GM19240 (cell line): Measurements from ENCODE around the gene GPR37.

ENCODE experiments used
- DNase-seq: peaks from one replicate; pipeline ENCODE4 v3.0.0; 2011; ENCODE audit warnings: low spot score; ENCODE audit not compliant: insufficient read length

Gene GPR37

GRCh38 chr7:124765401-124766352, at the start of gene GPR37:
GPR37 (minus strand) TSS chr7:124765792; CDS start chr7:124764976, 816 bp downstream.
- no peak for DNase-seq

GRCh38 chr7:124813994-124814798, 48.6 kb upstream of the GPR37 start:
- DNase-seq: no peak

GRCh38 chr7:124812764-124813163, 47.2 kb upstream of the GPR37 start:
- no peak for DNase-seq

DNA sequence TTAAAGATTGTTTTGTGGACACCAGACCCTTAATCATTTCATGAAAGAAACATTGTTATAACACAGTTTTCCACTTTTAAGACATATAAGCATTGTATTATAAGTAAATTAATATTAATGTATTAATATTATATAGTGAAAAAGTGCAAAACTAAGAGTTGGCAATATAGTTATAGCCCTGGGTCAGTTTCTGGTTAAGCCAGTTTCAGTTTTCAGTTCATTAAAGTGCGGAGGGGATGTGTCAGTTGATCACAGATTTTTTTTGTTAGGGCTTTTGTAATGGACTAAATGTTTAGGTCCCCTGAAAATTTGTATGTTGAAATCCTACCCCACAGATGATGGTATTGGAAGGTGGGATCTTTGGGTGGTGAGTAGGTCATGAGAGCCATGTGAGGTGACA, 45.7 kb upstream of the GPR37 start:
- no peak for DNase-seq

- DNase-seq: no peak
Observed at GRCh38 chr7:124810605-124811004, 45.0 kb upstream of the GPR37 start.

- DNase-seq: no peak
Observed at GRCh38 chr7:124808206-124808605, 42.6 kb upstream of the GPR37 start.

DNA sequence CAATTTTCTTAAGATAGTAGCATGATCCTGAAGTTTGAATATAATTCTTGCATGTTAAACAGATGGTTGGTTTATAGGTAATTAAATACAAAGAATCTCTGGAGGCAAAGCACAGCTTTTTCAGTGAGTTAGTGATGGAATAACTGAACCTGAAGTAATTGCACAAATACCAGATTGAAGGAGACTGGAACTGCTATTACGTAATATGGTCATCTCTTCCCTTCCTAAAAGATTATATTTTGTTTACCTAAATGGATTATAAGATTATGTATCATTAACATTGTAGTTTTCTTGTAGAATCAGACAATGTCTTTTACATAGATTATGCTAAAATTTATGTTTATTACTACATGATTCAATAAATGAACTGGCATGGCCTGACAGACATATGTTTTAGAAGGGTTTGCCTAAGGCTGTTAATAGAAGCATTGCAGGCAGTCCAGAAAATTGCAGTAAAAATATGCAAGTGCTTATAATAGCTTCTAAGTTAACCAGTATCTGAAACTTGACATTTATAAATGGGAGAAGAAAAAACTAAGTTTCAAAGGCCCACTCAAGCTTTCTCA, 35.8 kb upstream of the GPR37 start:
- no peak for DNase-seq

DNA sequence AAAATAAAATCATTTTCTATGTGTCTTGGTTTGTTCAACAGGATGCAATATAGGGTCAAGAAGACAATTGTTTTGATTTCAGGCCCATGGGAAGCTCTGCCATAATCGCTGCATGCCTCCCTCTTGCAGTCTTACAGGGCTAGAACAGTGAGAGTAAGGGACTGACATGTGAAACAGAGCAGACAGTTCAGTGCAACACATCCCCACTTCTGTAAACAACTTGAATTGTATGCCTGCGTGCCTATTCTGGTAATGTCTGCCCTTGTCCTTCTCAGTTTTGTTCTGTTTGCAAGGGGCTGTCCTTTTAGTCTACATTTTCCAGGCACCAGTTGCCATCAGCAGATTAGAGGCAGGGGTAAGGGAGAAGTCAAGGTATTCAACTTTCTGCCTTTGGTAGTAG, 34.8 kb upstream of the GPR37 start:
- no peak for DNase-seq

DNA sequence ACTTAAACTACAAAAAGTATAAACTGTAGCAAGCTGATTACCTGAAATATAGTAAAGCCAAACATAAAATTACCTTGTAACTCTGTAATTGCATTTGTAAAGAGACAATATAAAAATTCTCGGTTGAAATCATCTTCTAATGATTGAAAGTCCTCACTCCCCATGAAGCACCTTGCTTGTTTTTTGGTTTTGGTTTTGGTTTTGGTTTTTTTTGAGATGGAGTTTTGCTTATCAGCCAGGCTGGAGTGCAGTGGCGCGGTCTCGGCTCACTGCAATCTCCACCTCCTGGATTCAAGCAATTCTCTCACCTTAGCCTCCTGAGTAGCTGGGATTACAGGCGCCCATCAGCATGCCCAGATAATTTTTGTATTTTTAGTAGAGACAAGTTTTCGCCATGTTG, 33.9 kb upstream of the GPR37 start:
- no peak for DNase-seq

DNA sequence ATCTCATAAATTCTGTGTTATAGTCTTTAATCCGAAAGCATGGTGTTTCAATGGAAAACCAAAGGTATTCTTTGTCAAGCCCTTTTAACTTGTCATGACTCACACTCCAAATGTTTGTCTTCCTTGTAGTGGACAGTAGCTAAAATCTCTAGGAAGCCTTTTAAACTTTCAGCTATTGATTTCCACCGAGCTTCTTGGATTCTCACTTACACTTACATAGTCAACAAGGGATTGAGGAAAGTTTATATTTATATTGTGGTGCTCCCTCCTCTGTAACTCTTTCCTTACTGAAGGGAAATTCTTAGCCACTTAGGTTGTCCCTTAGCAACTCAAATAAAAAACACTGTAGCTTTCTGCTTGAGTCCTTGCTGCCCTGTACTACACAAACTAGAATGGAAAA, 31.2 kb upstream of the GPR37 start:
- no peak for DNase-seq

DNA sequence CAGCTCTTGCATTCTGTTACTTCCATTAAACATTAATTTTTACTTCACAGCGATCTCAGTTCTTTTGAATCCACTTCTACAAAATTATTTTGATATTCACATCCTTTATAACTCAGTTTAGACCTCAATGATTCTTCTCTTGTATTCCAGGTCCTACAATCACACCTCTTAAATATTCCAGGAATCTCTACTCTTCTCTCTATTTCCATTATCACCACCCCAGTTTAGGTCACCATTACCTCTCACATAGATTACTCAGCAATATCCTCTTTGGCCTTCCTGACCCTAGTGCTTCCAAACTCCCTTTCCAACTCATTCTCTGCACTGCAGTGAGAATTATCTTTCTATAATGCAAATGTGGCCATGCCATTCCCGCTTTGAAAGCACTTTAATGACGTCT, 27.1 kb upstream of the GPR37 start:
- no peak for DNase-seq

- no peak for DNase-seq
Observed at GRCh38 chr7:124792002-124792401, 26.4 kb upstream of the GPR37 start.

DNA sequence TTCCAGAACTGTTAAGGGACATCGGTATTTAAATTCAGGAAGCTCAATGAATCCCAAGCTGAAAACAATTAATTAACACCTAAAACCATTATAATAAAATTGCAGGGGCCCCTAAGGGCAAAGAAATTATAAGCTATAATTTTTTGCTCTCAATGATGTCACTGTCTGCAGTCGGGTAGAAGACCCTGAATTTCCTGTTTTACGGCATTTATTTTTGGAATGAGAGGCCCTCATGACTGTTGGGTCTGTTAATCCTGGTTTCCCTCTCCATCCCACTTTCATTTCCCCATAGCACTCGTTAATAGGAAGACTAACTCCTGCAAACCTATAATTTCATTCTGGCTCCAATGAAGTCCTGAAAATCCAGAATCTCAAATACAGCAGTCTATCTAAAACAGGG, 25.8 kb upstream of the GPR37 start:
- DNase-seq: no peak

- DNase-seq: no peak
Observed at GRCh38 chr7:124790645-124791044, 25.1 kb upstream of the GPR37 start.

DNA sequence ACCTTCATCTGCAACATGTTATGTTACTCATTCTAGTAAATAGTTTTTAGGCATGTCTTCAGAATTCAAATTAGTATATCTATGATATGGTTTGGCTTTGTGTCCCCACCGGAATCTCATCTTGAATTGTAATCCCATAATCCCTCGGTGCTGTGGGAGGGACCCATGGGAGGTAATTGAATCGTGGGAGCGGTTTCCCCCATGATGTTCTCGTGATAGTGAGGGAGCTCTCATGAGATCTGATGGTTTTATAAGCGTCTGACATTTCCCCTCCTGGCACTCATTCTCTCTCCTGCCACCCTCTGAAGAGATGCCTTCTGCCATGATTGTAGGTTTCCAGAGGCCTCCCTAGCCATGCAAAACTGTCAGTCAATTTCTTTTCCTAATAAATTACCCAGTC, 20.4 kb upstream of the GPR37 start:
- no peak for DNase-seq

DNA sequence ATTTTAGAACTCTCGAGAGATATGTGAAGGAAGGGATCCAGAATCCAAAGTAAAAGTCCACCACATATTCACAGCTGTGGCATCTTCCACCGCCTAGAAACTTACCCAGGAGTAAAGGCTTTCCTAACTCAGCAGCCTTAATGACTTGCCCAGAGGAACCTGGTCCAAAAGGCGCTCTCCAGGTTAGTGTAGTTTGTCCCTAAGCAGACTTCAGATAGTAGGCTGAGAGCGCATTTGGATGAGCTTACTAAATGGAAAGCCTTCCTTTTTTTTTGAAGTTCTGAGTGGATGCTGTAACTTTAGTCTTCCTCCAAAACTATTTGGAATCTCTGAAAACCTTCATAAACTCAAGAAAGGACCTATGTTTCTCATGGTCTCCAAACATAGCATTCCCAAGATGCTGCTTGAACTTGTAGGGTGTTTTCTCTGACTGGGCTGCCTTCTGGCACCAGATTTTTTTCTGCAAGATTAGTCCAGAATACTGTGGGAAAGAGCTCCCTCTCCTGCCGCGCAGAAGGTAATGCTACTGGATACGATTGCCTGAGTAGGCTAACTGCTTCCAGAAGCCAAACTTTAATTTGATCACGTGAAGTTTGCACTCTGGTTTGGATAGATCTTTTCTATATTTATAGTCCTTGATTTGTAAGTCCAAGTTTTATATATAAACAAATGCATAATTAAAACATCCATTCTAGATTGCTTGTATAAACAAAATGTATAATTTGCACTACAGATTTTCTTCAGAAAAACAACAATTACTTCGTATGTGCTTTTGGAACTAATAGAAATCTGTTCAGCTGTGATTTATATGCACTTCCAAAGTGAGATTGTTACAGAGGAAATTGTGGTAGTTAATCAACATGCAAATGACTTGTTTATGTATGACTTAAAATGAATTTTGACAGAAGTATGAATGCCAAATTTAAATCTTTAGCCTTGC, 19.6 kb upstream of the GPR37 start:
- DNase-seq: no peak

DNA sequence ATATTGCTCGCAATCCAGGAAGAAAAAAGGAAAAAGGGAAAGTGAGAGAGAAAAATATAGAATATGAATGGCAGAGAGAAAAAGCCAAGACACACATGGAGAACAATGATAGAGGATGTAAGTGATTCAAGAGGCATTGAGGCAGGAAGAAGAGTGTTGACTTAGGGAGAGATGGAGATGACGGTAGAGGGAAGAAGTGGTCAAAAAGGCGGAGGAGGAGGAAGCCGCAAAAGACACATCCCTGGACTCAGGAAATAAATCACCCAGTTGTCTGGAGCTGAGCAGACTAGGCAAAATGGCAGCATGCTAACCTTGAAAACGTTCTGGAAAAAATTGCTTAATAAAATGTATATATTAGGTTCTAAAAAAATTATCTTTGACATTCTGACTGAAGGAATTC, 17.7 kb upstream of the GPR37 start:
- no peak for DNase-seq

DNA sequence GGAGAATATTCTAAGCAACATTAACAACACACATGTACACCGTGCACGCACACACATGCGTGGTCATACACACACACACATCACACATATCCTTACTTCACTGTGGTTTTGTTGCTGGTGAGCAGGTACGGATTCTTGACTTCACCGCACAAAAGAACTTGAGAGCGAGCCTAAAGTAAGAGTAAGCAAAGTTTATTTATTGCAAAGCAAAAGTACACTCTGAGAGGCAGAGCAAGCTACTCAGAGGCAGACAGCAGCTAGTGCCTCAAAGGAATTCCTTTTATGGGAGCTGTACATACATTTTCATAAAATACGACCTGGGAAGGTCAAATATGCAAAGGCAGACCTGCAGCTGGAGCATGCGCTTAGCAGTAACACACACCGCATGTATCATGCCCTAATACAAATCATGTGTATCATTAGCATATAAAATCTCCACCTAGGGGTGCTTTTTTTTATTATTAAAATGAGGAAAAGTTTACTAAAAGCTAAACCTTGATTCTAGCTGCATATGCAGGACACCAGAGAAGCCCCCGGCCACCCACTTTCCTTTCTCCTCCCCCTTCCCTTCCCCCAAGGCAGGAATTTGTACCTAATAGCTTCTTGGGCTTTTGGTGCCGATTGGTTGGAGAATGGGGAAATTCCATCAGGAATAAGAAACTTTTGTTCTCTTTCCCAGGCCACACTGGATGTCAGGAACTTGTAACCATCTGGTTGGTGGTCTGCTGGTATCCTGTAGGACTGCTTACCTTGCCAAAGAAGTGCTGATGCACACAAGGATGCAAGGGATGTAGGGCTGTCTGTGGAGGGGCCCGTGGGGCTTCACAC, 16.5 kb upstream of the GPR37 start:
- no peak for DNase-seq

DNA sequence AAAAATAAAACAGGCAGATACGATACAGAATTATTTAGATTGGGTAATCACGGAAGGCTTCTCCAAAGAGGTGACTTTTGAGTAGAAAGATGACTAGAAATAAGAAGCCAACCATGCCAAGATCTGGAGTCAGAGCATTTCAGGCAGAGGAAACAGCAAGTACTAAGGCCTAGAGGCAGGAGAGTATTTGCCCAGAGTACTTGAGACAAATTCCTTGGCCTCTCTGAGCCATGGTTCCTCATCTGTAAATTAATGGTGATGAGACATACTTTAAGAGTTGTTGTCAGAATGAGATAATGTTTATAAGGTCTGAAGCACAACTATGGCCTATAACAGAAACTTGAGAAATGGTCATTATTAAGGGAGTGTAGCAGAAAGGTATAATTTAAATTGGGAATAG, 15.8 kb upstream of the GPR37 start:
- DNase-seq: no peak

GRCh38 chr7:124780608-124781007, 15.0 kb upstream of the GPR37 start:
- DNase-seq: no peak
